IMR-90 (cell line): ENCODE data around the gene AUTS2. TPM values are rescaled to one million over a fixed set of nuclear protein-coding genes. Genes with fewer than 3 reads are reported as not detected.

Source experiments
- ATAC-seq: fragments of 200-7000 bp; cut with Tn5 transposase; 2 replicates; pipeline ENCODE4 v1.9.1; 2020; ENCODE audit warnings: low read depth, mild to moderate bottlenecking, moderate library complexity
- BruUV-seq: library from RNA; stranded (reverse); fragments of 400-500 nt; replicated peaks from 2 replicates; lab custom pipeline; 2021; lab: Mats Ljungman, UMichigan
- CTCF ChIA-PET: fragments of 300-600 bp; formaldehyde crosslinking; extraction: SDS; loops from one replicate; lab custom pipeline; 2021; ENCODE audit warnings: antibody characterized with exemption; lab: Yijun Ruan, JAX
- POLR2A ChIA-PET: fragments of 300-600 bp; sonication (Branson Sonifier 250); formaldehyde crosslinking; loops from one replicate; lab custom pipeline; 2022; ENCODE audit warnings: antibody characterized with exemption; ENCODE audit not compliant: unreplicated experiment; lab: Charles Lee
- DNase-seq: peaks from one replicate; pipeline ENCODE4 v3.0.0; 2013
- H2AFZ ChIP-seq: replicated peaks from 2 replicates; pipeline ENCODE3; 2013; ENCODE audit warnings: low read length, mild to moderate bottlenecking; ENCODE audit not compliant: poor library complexity
- H2AK5ac ChIP-seq: 2 replicates; pipeline ENCODE4 v1.6.1; 2013; ENCODE audit warnings: low read depth, low read length, inconsistent platforms
- H2AK9ac ChIP-seq: replicated peaks from 2 replicates; pipeline ENCODE3; 2013; ENCODE audit warnings: mild to moderate bottlenecking, low read depth, low read length, moderate library complexity; ENCODE audit not compliant: poor library complexity
- H2BK120ac ChIP-seq: 2 replicates; pipeline ENCODE4 v1.6.1; 2013; ENCODE audit warnings: low read depth, low read length, inconsistent platforms
- H2BK15ac ChIP-seq: 3 replicates; pipeline ENCODE4 v1.6.1; 2013; ENCODE audit warnings: low read depth, low read length, inconsistent platforms
- H2BK20ac ChIP-seq: 2 replicates; pipeline ENCODE4 v1.6.1; 2013; ENCODE audit warnings: low read depth, mild to moderate bottlenecking, inconsistent platforms, low read length, moderate library complexity
- H2BK5ac ChIP-seq: 2 replicates; pipeline ENCODE4 v1.6.1; 2013; ENCODE audit warnings: mild to moderate bottlenecking, low read depth, low read length, inconsistent platforms; ENCODE audit not compliant: poor library complexity, severe bottlenecking
- H3K14ac ChIP-seq: replicated peaks from 2 replicates; pipeline ENCODE4 v1.6.1; 2013; ENCODE audit warnings: low read depth, low read length, inconsistent platforms
- H3K18ac ChIP-seq: 2 replicates; pipeline ENCODE4 v1.6.1; 2013; ENCODE audit warnings: low read depth, low read length, control low read depth
- H3K23ac ChIP-seq: 2 replicates; pipeline ENCODE4 v1.6.1; 2013; ENCODE audit warnings: low read depth, low read length, inconsistent platforms
- H3K27ac ChIP-seq: 2 replicates; pipeline ENCODE4 v1.5.1; 2013; ENCODE audit warnings: mild to moderate bottlenecking, control low read depth, low read length; ENCODE audit not compliant: insufficient read depth
- H3K27me3 ChIP-seq: 2 replicates; pipeline ENCODE4 v1.6.1; 2013; ENCODE audit warnings: low read length; ENCODE audit not compliant: control insufficient read depth, insufficient read depth
- H3K36me3 ChIP-seq: 2 replicates; pipeline ENCODE4 v1.6.1; 2013; ENCODE audit warnings: low read length, mixed read lengths; ENCODE audit not compliant: control insufficient read depth, insufficient read depth
- H3K4ac ChIP-seq: 2 replicates; pipeline ENCODE4 v1.6.1; 2013; ENCODE audit warnings: low read depth, low read length, inconsistent platforms
- H3K4me1 ChIP-seq: 2 replicates; pipeline ENCODE4 v1.6.1; 2013; ENCODE audit warnings: low read length, mixed read lengths; ENCODE audit not compliant: control insufficient read depth, insufficient read depth
- H3K4me2 ChIP-seq: 2 replicates; pipeline ENCODE4 v1.6.1; 2013; ENCODE audit warnings: low read depth, mild to moderate bottlenecking, control low read depth, low read length, moderate library complexity
- H3K4me3 ChIP-seq: 2 replicates; pipeline ENCODE4 v1.5.1; 2013; ENCODE audit warnings: low read depth, mild to moderate bottlenecking, control low read depth, low read length, moderate library complexity; ENCODE audit not compliant: insufficient read depth
- H3K56ac ChIP-seq: 2 replicates; pipeline ENCODE4 v1.6.1; 2013; ENCODE audit warnings: low read length, inconsistent platforms; ENCODE audit not compliant: insufficient read depth; ENCODE audit errors: extremely low read depth
- H3K79me1 ChIP-seq, 2 experiments: 2 replicates each; pipeline ENCODE4 v1.6.1; 2013; ENCODE audit warnings: low read length in 2 of 2, inconsistent platforms in 1 of 2, low read depth in 1 of 2
- H3K9ac ChIP-seq: 2 replicates; pipeline ENCODE4 v1.6.1; 2013; ENCODE audit warnings: low read depth, low read length, control low read depth
- H3K9me1 ChIP-seq: 2 replicates; pipeline ENCODE4 v1.6.1; 2013; ENCODE audit warnings: low read length, inconsistent platforms; ENCODE audit not compliant: insufficient read depth
- H3K9me3 ChIP-seq: 2 replicates; pipeline ENCODE4 v1.6.1; 2013; ENCODE audit warnings: low read length; ENCODE audit not compliant: control insufficient read depth, insufficient read depth
- H4K20me1 ChIP-seq: 2 replicates; pipeline ENCODE4 v1.6.1; 2013; ENCODE audit warnings: low read length, inconsistent platforms; ENCODE audit not compliant: insufficient read depth
- H4K5ac ChIP-seq: 2 replicates; pipeline ENCODE4 v1.6.1; 2013; ENCODE audit warnings: mild to moderate bottlenecking, low read depth, low read length, control low read depth
- H4K8ac ChIP-seq, 2 experiments: 2 replicates each; pipeline ENCODE4 v1.6.1; 2013; ENCODE audit warnings: low read depth in 2 of 2, low read length in 2 of 2, control low read depth in 1 of 2, inconsistent platforms in 1 of 2
- H4K91ac ChIP-seq: 2 replicates; pipeline ENCODE4 v1.6.1; 2013; ENCODE audit warnings: low read depth, low read length, inconsistent platforms; ENCODE audit not compliant: insufficient read depth
- WGBS, 2 experiments: methylation state at CpG; one replicate each; pipeline versions ENCODE4 v1.1.5 to v1.1.7; 2013; ENCODE audit warnings: missing lambda C conversion rate in 2 of 2; ENCODE audit not compliant: insufficient read length in 1 of 2; ENCODE audit errors: extremely low coverage in 2 of 2; 5-methylcytosine and 5-hydroxymethylcytosine counted together
- dilution Hi-C: fragments of 300-500 bp; cut with HindIII; formaldehyde crosslinking; loops from one replicate; pipeline ENCODE4 v1.14.3; 2018; ENCODE audit warnings: low sequenced_read_pairs; ENCODE audit not compliant: unreplicated experiment
- in situ Hi-C: fragments of 300-500 bp; cut with MboI; formaldehyde crosslinking; loops from 3 replicates; pipeline ENCODE4 v1.14.3; 2019; ENCODE audit warnings: low sequenced_read_pairs, inconsistent platforms, mixed read lengths
- intact Hi-C: fragments of 100-400 bp; cut with micrococcal nuclease; formaldehyde crosslinking; loops from 2 replicates; pipeline ENCODE4 v1.10.0; 2022
- polyA plus RNA-seq, 3 experiments: library from polyadenylated mRNA; depleted of rRNA; stranded (reverse); fragments of >200 nt; gene quantifications; 2 replicates each; pipeline ENCODE4 v1.2.3, GENCODE V29; 2012; ENCODE audit warnings: low replicate concordance in 1 of 3
- total RNA-seq: library from RNA; depleted of rRNA; stranded (reverse); fragments of >200 nt; gene quantifications from 2 replicates; pipeline ENCODE4 v1.2.3, GENCODE V29; 2012
- TF ChIP-seq, protein P1 (sequence below): conservative IDR thresholded peaks from 2 replicates; pipeline ENCODE4 v1.5.1; 2012; ENCODE audit warnings: mild to moderate bottlenecking, low read depth, low read length, improper control_type of control experiment

AUTS2 gene
- total and polyA plus RNA-seq, 2 of the 4 experiments (the other 2 are of a cell fraction) = 0.90 to 3.0 TPM

DNA sequence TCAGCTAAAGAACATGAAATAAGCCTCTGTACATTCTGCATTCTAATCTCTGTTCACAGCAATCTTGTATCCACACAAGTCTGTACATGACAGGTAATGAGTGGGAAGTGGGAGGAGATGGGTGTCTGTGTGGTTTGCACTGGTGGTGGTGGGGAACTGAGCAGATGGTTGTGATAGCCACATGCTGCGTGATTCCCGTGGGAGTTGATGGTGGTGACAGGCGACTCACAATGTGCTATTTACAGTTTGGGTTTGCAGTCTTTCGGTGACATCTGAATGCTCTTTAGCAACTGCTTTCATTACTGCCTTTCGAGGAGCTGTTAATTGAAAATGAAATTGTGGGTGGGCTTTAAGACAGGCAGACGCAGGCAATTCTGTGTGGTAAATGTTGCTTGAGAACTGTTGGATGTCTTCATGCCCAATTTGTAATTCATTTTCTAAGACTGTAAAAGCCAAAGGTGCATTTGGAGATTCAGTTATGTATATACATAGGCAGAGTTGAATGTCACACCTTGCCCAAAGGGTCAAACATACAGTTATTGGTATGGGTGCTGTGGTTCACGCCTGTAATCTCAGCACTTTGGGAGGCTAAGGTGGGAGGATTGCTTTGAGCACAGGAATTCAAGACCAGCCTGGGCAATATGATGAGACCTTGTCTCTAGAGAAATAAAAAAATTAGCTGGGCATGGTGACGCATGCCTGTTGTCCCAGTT is 308.2 kb downstream of the AUTS2 start:
- no peak overlapping the region for H3K4me2 ChIP-seq
- no TSS peak for BruUV-seq
- no peak overlapping the region for H4K91ac ChIP-seq
- peaks cover 3% of the 10 kb centered on the region; the same call in 1 of the 2 replicates for H3K9me3 ChIP-seq
- H3K9me1 ChIP-seq = no peaks in the 10 kb centered on the region
- no peak overlapping the region for H2AK5ac ChIP-seq
- no peak overlapping the region for H3K23ac ChIP-seq
- intact Hi-C loops (no loop called here), in situ Hi-C loops (no loop called here), dilution Hi-C loops (no loop called here)
- no peak overlapping the region for H2BK120ac ChIP-seq
- DNase-seq = no peak
- H4K5ac ChIP-seq = no peak overlapping the region
- no peak overlapping the region for H3K4ac ChIP-seq
- no peaks in the 10 kb centered on the region for H4K20me1 ChIP-seq
- H2BK15ac ChIP-seq = no peak overlapping the region
- H3K9ac ChIP-seq = no peak overlapping the region
- POLR2A ChIA-PET = no interaction called here
- H2AK9ac ChIP-seq = no peak overlapping the region
- H3K79me1 ChIP-seq = no peaks in the 10 kb centered on the region
- H3K27ac ChIP-seq = no peak overlapping the region
- no peak overlapping the region for H3K56ac ChIP-seq
- ATAC-seq = no peak
- H2BK5ac ChIP-seq = no peak overlapping the region
- no peak overlapping the region for H3K18ac ChIP-seq
- H3K27me3 ChIP-seq = no peaks in the 10 kb centered on the region
- H3K4me3 ChIP-seq = no peak overlapping the region
- H4K8ac ChIP-seq = no peak overlapping the region
- no peak overlapping the region for H3K14ac ChIP-seq
- no peaks in the 10 kb centered on the region for H3K4me1 ChIP-seq
- TF ChIP-seq, protein P1, sequence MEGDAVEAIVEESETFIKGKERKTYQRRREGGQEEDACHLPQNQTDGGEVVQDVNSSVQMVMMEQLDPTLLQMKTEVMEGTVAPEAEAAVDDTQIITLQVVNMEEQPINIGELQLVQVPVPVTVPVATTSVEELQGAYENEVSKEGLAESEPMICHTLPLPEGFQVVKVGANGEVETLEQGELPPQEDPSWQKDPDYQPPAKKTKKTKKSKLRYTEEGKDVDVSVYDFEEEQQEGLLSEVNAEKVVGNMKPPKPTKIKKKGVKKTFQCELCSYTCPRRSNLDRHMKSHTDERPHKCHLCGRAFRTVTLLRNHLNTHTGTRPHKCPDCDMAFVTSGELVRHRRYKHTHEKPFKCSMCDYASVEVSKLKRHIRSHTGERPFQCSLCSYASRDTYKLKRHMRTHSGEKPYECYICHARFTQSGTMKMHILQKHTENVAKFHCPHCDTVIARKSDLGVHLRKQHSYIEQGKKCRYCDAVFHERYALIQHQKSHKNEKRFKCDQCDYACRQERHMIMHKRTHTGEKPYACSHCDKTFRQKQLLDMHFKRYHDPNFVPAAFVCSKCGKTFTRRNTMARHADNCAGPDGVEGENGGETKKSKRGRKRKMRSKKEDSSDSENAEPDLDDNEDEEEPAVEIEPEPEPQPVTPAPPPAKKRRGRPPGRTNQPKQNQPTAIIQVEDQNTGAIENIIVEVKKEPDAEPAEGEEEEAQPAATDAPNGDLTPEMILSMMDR = no peak
- 61% methylated on average over 2 of the region's 8 CpGs; no CpG with 5 or more reads in 1 of the 2 experiments for WGBS, 2 experiments
- no peak overlapping the region for H2AFZ ChIP-seq
- CTCF ChIA-PET = no interaction called here
- no peaks in the 10 kb centered on the region for H3K36me3 ChIP-seq
- no peak overlapping the region for H2BK20ac ChIP-seq
